Stimulated activated CD8-positive, alpha-beta memory T cell treated with anti-CD3 and anti-CD28 coated beads, Interleukin-15, amount 100 ng/mL, for 1 hour (primary cell): ENCODE data around the gene PLCG1.
A peak's percentile ranks its signal among the peaks of the same experiment; 100 is the strongest.
"Not testable (repeated sequence)": the region's sequence is repeated elsewhere in the genome, so short reads cannot be mapped to it uniquely, and the experiment has no call there.

Experiments used
- DNase-seq: peaks from one replicate; pipeline ENCODE4 v3.0.0-alpha.2; 2020; ENCODE audit warnings: low read depth

The PLCG1 gene

DNA sequence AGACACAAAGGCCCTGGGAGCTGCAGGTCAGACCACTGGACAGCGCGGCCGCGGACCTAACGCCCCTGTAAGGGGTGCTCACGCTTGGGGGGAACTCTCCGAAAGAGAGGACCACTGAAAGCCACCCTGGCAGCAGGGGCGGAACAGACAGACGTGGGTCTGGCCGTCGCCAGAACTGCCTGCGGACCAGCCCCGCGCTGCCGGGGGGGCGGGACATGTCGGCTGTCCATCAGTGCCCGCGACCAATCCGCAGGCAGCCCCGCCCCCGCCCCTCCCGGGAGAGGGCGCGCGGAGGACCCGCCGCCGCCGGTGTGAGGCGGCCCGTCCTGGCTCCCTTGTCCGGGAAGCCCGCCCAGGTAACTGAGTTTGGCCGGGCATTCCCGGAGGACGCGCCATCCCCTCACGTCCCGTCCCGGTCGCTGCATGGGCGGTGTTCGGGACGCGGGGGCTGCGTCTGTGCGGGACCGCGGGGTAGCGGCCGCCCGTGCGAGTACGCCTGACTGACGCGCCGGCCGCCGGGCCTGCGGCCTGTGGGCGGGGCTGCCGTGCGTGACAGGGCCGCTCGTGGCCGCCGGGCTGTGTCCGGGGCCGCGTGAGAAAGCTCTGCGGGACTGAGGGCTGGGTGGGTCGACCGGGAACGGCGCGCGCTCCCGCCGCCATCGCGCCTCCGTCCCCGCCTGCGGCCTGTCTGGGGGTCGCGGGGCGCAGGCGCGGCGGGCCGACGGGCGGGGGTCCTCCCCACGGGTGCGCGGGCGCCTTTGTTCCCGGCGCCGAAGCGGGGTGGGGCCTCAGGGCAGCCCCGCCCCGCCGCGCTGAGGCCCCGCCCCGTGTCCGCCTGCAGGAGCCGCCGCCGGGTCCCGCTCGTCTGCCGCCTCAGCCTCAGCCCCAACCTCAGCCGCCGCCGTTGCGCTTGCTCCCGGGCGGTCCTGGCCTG, at the start of gene PLCG1:
Gene PLCG1 (plus strand): TSS at position 864 of the 934 bp plus-strand sequence. CDS start 99 bp downstream, outside the sequence.
- DNase-seq = peak; percentile 61

DNA sequence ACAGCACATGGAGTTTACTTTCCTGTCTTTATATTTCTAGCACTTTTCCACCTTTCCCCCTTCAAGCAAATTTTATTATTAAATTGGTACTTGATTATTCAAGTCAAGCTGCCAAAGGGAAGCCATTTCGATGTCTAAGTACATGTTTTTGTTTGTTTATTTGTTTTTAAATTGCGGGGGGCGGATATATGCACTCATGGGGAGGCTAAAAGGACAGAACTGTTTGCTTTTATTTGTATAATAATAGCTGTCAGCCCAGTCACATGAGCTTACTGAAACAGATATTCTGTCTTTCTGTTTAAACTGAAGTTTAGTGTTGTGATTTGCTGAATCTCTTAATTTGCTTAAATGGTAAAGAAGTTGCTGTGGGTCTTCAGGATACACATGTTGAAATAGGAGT, 49.6 kb upstream of the PLCG1 start:
- no peak for DNase-seq

DNA sequence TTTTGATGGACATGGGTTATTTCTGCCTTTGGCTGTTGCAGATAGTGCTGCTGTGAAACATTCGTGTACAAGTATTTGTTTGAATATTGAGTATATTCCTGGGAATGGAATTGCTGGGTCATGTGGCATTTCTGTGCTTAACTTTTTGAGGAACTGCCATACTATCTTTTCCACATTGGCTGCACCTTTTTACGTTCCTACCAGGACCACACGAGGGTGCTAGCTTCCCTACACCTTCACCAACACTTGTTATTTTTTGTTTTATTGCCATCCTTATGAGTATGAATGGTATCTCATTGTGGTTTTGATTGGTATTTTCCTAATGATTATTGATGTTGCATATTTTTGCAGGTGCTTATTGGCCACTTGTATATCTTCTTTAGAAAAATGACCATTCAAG, 47.8 kb upstream of the PLCG1 start:
- no peak for DNase-seq

DNA sequence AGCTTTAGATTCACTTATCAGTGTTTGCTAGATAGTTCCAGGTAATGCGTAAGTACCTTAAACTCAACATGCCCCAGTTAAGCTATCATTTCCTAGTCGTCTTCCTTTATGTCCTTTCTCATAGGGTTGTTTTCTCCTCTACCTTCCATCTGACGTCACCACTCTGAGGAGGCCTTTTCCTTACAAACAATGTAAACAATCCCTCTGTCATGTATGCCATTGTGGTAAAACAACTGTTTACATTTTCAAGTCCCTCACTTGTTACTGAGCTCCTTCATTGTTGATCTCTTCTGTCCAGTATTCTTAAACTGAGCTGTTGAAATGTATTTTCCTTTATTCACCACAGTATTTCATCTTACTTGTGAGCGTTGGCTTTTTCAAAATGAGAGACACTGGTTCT, 45.4 kb upstream of the PLCG1 start:
- DNase-seq = no peak

DNA sequence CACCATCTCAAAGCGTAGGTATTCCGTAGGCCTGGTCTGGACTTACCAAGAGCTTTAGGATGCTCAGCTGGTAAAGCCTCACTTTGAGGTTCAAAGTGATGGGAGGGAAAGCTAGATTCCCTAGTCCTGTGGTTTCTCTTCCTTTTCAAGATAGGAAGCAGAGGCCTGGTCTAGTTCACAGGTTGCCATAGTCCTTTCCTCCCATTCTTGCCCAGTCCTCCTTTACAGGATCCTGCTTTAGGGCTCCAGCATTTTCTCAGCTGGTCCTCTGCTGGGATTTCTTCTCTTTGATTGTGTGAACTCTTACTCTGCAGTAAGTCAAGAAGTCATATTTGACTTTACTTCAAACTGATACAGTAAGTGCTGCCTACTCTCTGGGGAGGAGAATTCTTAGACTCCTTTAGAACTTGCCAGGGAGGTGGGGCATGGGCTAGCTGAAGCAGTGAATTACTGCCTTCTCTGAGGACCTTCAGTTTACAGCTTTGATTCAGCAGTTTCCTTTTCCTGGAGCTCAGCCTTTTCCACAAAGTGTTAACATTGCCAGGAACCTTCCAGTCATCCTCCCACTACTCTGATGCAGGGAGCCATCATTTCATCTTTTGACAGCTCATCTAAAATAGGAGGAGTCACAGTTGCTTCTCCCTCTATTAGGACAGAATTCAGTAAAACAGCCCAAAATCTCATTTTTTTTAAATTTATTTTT, 42.8 kb upstream of the PLCG1 start:
- no peak for DNase-seq

DNA sequence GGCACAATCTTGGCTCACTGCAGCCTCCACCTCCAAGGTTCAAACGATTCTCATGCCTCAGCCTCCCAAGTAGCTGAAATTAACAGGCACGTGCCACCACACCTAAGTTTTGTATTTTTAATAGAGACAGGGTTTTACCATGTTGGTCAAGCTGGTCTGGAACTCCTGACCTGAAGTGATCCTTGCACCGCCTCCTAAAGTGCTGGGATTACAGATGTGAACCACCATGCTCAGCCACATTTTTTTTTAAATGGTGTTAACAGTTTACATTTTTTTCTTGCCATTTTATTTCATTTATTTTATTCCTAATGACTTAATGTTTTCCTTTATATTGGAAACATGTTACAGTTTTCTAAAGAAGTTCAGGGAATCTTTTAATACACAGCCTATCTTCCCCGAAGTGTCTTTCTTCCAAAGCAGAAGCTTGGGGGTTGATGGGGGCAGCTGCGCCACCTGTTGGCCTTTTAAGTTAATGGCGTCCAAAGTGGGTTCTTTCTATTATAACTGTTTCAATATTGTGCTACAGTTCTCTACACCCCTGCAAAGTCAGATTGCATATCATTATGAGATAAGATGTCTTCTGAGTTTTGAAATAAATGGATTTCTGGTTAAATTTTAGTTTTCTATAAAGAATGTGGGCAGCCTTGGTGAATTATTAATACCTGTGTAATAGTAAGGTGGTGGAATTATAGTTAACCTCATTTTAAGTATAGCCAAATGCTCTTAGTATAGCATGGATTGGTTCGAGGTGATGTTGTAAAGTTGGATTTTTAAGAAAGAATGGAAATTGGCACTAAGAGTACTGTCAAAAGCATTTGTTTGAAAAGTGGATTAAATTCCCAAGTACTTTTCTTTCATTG, 42.0 kb upstream of the PLCG1 start:
- DNase-seq = peak; percentile 27

DNA sequence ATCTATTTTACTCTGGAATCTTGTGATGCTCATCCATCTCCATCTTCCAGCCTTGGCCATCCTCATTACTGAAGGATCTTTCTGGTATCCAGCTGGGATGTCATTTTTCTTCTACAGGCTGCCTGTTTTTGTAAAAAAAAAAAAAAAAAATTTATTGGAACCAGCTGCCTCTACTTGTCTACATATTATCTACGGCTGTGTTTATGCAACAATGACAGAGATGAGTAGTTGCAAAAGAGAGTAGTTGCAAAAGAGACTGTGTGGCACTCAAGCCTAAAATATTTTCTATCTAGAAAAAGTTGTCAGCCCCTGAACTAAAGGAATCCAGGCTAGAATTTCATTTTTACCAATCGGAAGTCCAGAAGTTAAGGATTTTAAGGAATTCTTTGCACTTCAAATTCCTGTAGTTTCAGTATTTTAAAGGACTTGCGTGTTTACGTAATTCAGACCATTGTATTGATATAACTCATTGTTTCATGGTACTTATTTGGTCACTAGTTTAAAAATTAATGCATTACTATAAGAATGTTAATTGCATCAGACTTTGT, 38.6 kb upstream of the PLCG1 start:
- no peak for DNase-seq

DNA sequence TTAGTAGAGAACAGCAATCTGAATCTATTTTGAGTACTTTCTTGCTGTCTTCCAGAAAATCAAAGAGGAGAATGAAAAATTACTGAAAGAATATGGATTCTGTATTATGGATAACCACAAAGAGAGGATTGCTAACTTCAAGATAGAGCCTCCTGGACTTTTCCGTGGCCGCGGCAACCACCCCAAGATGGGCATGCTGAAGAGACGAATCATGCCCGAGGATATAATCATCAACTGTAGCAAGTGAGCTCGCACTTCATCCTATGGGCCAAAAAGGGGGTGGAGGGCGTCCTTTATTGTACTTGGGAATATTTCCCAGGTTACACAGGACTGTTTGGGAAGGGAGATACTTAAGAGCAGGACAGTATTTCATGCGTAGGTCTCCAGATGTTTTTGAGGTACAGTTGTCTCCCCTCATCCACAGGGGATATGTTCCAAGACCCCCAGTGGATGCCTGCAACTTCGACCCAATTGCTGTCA, 37.3 kb upstream of the PLCG1 start:
- DNase-seq = no peak

DNA sequence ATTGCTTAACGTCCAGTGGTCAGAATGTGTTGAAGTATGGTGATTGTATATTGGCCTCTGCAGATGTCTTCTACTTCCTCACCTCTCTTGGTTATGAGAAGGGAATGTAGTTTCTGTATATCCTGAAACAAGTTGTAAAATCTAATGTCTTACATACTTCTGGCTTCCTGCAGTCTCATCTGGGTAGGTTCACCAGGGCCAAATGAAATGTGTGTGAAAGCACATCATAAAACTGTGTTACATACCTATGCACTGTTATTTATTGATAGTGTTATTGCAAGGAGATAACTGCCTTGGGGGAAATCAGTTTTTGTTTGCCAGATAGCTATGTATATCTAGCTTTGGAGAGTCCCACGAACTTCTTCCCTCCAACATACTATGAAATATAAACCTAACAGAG, 35.7 kb upstream of the PLCG1 start:
- no peak for DNase-seq

DNA sequence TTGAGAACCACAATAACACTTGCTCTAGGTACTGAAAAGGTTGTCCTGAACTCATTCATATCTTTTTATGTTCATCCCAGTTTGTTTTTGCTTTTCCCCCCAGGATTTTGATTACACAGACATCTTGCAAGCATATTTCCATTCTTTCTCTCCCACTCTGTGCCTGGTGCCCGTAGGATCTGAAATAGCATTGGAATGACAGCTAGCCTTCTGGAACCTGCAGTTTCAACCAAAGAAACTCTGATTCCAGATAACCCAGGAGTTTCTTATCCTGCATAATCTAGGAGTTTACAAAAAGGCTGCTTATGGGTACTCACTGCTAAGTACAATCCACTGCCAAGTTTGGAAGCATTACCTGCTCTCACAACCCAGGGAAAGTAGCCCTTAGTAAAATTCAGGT, 28.8 kb upstream of the PLCG1 start:
- no peak for DNase-seq

DNA sequence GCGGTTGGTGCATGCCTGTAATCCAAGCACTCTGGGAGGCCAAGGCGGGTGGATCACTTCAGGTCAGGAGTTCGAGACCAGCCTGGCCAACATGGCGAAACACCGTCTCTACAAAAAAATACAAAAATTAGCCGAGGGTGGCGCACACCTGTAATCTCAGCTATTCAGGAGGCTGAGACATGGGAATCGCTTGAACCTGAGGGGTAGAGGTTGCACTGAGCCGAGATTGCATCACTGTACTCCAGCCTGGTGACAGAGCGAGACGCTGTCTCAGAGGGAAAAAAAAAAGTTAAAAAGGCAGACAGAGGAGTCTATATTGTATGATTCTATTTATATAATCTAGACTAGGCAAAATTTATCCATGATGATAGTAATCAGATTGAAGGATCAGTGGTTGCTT, 27.3 kb upstream of the PLCG1 start:
- DNase-seq = no peak

DNA sequence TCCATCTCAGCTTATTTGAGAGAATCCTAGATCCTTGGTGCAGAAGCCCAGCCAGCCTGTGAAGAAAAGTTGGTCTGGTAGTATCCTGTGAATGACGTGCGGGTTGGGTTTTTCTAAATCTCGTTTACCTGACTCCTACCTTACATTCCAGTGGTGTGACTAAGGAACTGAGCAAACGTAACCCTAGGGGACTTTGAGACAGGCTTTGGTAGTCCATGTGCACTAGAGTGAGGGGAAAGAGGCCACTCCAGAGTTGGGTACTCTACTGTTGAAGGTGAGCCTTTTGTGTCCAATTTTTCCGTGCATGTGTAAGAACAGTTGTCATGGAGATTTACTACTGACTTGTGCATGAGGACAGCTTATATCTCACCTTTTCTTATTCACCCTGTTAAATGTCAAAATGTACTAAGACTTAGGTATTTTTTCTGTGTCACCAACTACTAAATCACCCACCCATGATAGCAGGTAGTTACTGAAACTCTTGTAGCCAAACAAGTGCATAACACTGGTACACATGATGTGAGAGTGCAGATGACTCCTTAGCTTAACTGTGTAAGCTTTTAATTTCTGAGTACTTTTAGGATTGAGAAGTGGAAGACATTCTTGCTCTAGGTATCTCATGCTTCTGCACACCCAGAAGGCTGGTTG, 26.3 kb upstream of the PLCG1 start:
- DNase-seq = no peak

DNA sequence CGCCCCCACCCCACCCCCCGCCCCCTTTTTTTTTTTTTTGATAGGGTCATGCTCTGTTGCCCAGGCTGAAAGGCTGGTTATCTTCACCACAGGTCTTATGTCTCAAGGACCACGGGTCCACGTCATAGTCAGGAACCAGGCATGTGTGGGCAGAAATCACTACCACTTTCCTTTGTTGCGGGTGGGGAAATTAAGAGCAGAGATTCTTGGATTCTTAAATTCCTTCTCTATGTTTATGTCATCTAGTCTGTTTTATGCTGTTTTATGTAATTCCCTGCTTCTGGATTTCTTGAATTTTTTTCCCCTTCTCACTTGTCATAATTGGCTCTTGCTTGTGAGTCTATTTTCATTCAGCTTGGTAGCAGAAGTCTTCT, 25.8 kb upstream of the PLCG1 start:
- DNase-seq = no peak

DNA sequence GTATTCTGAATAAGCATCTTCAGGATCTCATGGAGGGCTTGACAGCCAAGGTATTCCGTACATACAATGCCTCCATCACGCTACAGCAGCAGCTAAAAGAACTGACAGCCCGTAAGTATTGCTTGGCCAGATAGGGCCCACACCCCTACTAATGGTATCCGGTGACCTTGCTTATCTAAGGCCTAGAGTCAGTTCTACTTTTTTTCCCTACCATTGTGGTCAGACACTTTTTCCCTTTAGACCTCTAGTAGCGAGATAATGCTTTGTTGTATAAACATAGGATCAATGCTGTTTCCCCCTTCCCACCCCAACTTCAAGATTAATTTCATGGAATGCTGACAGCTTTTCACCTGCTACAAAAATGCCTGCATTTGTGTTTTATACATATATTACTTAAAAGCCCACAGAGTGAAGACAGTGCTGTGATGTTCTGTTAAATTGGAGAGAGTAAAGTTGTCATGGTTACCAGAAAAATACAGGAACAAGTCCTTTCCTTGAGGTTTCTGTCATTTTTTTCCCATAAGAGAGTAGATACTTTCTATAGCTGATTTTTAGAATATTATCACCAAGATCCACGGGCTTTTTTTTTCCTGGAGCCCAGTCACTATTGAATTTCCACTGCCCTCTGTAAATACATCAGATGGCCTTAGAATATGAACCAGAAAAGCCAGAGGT, 20.9 kb upstream of the PLCG1 start:
- no peak for DNase-seq

DNA sequence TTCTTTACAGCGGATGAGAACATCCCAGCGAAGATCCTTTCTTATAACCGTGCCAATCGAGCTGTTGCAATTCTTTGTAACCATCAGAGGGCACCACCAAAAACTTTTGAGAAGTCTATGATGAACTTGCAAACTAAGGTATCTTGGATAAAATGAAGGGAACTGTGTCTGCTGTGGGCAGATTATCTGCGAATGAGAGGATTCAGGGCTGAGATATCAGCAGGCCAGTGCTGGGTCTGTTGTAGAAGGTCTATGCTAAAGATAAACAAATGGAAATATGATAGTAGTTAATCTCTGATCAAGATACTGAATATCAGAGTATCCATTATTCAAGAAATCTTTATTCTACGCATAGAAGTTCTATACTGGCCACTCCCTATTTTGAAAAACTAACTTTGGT, 19.2 kb upstream of the PLCG1 start:
- DNase-seq = not testable (repeated sequence)

DNA sequence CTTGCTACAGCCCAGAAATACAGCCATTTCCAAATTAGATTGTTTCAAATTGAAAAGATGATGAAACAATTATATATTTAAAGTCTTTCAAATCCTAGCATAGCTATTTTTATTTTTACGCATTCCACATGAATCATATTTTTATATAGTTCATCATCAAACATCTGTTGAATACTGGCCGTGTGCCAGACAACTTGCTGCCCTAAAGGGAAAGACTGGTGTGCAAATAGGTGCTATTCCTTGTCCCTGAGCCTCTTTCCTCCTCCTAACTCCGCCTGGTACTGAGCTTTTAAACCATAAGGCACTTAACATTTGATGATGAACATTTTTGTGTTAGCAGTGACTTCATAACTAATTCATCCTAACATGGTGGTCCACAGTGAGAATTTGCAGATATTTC, 18.7 kb upstream of the PLCG1 start:
- DNase-seq = no peak

DNA sequence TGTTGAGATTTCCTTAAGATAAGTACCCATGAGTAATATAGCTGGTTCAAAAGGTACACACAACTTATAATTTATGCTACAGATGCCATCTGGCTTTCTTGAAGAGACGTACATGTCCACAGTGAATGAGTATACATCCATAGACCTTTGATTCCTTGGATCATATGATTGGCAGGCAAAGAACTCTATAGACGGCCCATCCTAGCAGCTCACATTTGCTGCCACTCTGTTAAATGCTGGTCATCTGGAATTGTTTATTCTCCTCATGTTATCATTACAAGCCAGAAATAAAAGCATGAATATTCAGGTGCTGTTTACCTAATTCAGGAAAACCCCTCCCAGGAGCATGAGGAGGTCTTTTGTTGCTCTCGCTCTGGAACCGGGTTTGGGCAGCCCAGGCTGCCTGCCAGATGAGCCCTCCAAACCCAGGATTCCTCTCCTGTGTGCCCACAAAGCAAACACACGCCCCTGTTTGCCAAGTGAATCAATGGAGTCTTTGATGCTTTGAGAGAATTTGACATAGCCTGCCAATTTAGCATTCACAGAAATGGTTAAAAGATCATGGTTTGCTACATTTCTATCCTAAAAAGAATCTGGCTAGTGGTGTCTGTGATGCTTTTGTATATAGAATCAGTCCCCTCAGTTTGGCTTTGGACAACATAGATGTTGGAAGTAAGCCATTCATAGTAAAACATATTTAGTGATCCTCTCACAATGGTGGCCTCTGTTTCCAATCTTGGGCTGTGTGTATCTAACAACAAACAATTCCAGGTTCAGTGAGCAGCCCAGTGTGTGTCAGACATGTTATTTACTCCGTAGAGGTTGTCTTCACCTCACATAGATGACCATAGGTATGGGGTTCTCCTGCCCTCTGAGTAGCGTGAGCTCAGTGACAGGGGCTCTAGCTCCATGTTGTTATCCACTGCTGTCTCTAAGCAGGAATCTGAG, 17.5 kb upstream of the PLCG1 start:
- no peak for DNase-seq

DNA sequence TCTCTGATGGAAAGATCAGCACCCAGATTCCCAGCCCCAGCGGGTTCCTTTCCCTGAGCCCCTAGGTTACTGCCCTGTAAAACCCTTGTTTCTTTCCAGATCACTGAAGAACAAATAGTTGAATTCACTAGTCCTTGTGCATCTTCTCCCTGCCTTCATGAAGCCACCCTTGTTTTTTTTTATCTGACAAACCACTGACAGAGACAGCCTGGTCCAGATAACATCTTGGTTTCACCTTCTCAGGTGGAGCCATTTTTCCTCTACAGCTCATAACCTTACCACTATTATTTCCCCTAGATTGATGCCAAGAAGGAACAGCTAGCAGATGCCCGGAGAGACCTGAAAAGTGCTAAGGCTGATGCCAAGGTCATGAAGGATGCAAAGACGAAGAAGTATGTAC, 15.9 kb upstream of the PLCG1 start:
- DNase-seq = no peak

DNA sequence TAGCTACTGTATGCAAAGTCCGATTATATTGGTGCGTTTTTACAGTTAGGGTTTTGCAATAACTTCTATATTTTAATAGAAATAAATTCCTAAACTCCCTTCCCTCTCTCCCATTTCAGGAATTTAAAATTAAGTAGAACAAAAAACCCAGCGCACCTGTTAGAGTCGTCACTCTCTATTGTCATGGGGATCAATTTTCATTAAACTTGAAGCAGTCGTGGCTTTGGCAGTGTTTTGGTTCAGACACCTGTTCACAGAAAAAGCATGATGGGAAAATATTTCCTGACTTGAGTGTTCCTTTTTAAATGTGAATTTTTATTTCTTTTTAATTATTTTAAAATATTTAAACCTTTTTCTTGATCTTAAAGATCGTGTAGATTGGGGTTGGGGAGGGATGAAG, 13.7 kb upstream of the PLCG1 start:
- no peak for DNase-seq
